Activated CD4-positive, alpha-beta T cell treated with anti-CD3 and anti-CD28 coated beads, Interleukin-2, amount 50 U/mL, for 48 hours (primary cell): ENCODE measurements around the gene NKX2-8.
A peak's percentile ranks its signal among the peaks of the same experiment; 100 is the strongest.

Experiments
- DNase-seq, 2 experiments: peaks; one replicate each; pipeline ENCODE4 v3.0.0-alpha.2; 2020

The NKX2-8 gene

DNA sequence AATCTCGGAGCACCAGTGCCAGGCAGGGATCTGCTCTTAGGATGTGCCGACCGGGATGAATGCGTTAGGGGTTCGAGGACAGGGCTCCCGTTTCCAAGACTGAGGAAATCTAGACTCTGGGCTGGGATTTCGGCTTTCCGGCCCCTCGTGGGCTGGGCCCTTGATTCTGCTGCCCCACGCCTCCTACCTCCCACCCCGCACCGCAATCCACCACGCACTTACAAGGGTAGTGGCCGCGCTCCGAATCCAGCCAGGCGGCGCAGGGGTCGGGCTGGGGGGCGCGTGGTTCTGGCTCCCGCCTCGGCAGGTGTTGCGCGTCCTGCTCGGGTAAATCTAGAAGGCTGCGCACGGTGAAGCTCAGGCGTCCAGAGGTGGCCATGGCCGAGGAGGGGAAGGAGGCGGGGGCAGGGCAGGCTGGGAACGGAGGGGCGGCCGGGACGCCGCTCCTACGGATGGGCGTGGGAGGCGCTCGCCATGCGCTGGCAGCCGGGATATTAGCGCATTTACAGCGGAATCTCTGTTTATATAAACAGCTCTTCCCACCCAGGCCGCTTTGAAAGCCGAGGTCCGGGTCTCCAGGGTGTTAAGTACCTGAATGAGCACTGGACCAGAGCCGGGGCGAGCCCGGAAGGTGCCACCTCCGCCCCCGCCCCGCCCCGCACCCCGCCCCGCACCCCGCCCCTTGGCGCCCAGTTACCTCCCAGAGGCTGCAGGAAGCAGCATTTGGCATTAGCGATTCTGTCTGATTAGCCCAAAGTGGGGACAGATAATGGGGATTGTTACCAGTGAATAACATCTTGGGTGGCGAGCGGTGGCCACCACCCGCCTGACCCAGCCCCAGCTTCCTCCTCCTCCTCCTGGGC lies at the start of gene NKX2-8:
NKX2-8 (minus strand) TSS at position 604 of the 863 bp plus-strand sequence; CDS start at position 379, 225 bp downstream.
- no peak for DNase-seq

DNA sequence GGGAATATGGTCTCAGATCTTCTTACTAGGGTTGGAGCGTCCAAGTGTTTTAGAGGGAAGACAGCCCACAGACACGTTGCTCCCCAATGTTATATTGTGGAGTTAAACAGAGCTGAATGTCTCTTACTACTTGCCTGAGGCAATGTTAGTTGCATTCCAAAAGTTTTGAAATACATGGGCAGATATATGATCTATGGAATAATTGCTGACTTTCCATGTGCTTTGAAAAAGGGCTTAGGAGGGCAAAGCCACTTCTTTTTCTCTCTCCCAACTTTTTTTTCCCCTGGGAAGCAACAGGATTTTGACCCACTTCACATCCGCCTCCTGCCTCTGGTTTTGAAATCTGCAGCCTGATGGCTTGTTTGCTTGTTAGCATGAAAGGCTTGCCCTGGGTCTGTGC lies 45.6 kb upstream of the NKX2-8 start:
- DNase-seq, result no peak

DNA sequence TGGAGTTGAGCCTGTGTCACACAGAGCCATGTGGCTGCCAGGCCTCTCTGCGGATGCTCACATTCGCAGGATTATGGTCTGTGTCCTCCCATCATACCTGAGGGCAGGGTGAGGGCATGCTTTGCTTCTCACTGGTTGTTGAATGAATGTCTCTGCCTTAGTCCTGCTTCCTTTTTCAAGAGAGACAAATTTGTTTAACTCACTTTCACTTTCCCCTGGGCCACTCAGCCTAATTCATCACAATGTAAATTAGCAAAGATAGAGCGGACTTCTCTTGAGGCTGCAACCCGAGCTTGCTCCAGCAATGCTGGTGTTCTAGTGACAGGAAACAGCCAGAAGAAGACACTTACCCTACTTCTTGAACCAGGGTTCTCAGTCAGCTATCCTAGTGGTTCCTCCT lies 43.7 kb upstream of the NKX2-8 start:
- no peak for DNase-seq

DNA sequence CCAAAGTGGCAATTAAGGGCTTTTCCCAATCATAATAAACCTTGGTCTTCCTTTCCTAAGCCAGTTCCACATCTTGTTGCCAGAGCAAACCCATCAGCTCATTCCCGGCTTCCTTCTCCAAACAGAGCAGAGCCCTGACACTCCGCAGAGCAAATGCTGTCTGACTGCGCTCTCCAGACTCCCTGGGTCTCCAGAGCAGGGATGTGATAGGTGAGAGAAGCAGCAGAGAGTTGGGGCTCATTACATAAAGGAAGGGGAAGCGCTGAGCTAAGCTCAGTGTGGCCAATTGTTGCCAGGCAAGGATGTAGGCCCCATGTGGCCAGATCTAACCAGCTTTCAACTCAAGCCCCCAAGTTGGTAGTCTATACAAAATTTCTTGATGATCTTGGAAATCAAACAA lies 43.0 kb upstream of the NKX2-8 start:
- DNase-seq, result no peak

DNA sequence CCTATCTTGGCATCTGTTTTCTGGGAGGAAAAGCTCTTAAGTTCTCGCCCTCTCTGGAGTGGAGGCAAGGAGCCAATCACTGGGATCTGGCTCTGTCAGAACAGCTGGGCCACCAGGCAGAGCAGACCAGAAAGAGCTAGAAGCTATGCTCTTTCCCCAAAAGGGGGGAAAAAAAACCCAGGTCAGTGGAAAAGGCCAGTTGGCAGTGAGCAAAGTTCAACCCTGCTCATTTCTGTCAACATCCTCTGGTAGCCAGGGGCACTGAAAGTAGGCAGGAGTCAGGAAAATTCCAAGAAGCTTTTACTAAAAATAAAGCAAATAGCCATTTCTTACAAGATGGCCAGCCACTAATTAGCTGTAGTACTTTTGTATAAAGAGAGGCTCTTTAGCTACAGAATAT lies 42.6 kb upstream of the NKX2-8 start:
- DNase-seq, result no peak

DNA sequence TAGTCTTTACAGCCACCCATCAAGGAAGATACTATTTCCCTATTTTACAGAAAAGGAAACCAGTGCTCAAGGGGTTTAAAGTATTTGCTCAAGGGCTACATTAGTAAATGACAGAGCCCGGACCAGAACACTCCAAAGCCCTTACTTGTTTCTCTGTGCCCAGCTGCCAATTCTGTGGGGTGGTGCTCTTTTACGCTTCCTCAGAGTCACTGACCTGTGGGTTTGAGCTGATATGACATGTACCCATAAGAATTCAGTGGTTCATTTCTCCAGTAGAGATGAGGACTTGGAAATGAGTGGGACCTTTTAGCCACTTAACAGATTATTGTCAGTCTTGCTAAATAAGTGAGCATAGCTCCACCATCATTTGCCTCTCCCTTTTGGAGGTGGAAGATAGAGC lies 37.4 kb upstream of the NKX2-8 start:
- DNase-seq, result no peak

DNA sequence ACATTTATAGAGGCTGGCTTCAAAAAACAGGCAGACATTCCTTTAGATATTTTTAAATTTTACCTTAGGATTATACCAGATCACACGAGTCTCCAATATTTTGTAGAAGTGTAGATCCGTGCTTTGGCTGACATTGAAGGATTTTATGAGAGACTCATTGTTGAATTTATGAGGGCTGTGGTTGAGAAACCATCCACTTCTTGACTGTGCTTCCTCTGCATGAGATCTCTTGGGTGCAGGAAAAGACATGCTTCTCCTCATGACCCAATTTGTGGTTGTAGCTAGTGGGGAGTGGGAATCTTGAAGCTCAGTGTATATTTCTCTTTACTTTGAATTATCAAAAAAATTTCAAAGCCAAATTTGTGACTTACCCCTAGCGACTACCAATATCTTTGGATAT lies 36.7 kb upstream of the NKX2-8 start:
- no peak for DNase-seq

DNA sequence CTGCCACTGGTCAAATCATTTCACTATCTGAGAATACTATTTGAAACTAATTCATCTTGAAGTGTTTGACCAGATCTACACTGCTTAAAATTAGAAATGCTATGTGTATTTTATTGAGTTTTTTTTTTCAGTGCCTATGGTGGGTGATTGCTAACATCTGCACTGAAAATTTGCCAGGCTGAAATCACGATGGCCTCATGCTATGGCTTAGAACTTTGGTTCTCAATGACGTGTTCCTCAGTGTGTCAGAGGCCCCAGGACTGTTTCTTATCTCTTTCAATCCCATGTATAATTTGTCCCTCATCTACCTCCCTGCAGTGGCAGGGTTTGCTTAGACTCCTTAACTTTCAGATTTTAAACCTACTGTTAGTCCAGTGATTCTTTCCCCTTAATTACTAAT lies 36.2 kb upstream of the NKX2-8 start:
- no peak for DNase-seq

DNA sequence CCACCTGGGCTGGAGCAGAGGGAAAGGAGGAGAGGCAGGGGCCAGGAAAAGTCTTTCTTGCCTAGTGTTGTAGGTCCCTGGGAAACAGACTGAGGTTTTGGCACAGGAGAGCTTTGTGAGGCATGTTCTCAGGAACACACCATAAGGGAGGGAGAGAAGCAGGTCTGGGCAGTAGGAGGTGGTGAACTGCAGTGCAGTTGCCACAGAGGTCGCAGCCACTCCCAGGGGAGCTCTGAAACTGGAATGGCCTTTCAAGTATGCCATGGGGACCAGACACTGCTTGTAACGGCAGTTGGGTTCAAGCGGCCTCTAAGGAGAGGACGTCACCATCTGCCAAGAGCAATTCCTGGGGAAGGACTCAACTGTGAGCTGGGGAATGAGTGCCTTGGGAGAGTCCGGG lies 35.4 kb upstream of the NKX2-8 start:
- no peak for DNase-seq

DNA sequence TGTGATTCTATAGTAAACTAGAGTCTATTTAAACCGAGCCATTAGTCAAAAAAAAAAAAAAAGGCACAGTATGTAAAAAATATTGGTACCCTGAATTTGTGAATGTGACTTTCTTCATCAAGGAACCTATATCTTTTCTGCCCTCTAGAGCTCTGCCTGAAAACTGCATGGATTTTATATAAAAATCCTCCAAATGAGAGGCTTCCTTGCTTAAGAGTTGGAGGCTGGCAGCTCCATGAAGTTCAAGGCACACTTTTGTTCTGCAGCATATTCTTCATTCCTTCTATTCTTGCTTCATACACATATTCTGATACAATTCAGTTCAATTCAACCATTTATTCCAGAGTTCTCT lies 23.1 kb upstream of the NKX2-8 start:
- DNase-seq, result no peak

DNA sequence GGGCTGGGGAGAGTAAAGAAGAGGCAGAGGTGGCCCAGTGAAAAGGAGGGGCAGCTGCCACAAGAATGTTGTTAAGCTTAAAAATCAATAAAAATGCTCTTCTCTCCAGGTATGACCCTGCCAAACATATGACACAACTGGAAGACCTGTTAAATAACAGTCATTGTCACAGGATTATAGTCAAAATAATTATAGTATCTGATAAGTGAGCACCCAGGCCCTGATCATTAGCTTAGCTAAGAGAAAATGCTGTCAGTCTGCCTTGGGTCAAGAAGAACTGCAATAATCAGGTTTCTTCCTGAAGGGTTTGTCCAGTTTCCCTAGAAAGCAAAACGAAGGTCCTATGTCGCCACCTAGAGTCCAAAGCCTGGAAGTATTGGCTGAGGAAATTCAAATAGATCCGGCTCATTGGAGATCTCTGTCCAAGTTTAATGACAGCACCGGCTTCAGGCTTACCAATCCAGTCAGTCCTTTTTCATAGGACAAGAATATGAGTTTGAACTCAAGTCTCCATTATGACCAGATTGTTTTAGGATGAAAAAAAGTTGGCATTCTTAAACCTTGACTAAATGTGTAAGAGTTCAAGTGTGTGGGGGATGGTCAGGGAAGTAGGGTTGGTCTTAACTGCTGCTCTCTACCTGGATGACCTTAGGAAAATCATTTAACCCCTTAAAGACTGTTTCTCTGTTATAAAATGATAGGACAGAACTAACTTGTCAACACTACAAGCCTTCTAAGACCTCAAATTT lies 22.5 kb upstream of the NKX2-8 start:
- DNase-seq, result peak; percentile 25 to 44

DNA sequence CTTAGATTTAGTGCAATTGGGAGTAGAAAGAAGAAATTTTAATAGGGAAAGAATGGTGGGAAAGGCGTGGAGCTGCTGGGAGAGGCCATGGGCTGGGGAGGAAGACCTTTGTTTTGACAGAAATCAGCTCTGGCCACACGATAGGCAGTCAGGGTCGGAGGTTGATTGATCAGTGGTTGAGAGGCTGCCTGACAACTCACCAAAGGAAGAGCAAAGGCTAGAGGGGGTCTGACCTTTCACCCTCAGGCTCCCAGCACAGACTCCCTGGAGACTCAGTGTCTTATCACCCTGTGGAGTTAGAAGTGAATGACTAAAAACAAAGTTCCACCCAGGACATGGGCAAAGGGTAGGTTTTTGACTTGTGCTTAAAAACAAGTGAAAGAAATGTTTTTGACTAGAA lies 18.0 kb upstream of the NKX2-8 start:
- no peak for DNase-seq

DNA sequence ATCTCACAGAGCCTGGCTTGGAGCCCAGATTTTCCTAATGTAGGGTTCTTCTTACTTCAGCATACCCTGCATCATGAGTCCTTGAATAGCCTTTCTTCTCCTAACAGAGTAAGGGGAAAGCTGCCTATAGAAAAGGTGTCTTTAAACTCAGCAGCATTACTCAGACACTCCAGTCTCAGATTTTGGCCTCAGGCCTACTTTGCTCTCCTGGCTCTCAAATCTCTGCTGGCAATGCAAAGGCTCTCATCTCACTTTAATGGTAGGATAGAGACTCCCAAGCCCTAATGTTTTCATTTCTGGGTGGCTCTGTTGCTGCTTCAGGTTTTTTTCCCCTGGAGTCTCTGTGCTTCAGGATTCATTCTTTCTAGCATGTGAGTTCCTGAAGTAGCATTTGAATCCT lies 9.1 kb upstream of the NKX2-8 start:
- no peak for DNase-seq

DNA sequence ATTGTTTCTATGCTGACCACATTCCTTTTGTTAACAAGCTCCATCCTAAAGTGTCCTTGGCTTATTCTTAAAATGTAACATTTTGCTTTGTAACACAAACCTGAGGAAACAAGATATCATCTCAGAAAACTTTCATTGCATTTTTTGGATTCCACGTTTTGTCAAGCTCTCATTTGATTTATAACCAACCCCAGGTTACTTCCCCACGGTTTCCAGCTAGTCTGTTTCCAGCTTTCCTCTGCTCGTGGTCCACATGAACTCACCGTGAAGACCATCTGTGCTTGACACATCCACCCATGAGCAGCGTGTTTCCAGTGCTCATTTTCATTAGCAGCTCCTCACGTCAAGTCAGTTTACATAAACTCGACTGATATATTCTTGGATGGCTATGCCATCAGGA lies 6.4 kb upstream of the NKX2-8 start:
- no peak for DNase-seq

DNA sequence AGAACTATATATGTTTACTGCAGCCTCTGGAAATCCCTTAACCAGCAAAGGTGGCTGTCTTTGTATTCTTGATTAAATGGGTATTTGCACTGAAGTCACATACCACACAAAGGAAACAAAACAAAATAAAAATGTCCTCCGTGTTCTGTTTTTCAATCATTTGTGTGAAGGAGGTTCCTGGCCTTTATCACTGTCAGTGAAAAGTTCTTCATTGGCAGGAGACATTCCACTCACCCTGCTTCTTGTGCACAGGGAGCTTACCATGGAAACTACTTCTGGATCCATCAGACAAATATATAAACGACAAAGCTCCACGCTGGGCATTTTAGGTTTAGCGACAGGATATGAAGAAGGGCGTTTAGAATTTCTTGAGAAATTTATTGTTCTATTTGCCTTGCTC lies 5.7 kb upstream of the NKX2-8 start:
- no peak for DNase-seq

DNA sequence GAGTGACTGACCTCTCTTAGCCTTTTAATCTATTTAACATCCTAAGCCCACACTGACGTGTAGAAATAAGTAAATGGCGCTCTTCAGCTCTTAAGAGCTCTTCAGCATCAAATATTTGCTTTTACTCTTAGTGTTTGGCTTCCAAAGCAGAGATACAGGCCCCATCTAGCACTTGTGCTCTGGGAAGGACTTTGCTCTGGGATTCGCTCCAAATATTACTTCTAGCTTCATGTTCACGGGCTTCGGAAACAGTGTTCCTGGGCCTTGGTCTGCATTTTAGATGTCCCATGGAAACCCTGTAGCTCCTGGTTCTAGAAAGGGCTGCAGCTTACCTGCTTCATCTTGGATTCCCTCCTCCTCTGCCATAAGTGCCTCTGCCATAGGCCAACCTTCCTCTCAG lies 2.7 kb upstream of the NKX2-8 start:
- DNase-seq, result no peak

DNA sequence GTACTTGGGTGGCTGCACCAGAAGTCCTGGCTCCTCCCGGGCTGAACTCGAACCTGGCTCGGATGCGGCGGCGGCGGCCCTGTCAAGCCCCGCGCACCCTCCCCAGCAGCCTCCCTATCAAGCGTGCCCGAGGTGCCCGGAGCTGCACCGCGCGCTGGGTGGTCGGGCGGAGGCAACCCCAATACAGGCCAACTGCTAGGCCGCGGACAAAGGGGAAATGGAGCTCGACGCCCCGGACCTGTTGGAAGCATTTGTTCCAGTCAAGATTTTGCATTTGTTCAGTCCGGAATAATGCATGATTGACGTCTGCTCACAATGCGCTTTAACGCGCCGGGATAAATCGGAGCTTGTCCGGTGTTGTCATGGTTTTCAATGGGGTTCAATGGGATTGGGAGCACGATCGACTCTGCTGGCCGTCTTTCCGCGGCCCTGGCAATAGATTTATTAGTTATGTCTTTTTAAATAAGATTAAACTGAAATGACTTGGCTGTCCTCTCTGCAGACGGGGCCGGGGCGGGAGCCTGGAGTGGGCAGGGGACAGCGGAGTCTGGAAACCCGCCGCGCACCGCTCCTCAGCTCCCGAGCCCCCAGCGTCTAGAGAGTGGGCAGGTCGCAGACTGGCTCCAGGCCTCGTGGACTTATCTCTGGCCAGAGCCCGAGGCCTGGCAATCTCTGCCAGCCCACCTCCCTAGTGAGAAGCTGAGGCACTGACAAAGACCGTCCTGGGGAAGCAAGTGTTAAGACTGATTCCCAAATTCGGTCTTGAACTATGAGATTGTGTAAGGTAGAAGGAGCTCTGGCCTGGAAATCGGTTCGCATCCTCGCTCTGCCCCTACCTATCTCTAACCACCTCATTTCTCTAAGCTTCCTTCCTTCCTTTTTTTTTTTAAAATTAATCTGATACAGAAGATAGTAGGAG lies 1.7 kb upstream of the NKX2-8 start:
- DNase-seq, result peak in 1 of 2 experiments; percentile 4

DNA sequence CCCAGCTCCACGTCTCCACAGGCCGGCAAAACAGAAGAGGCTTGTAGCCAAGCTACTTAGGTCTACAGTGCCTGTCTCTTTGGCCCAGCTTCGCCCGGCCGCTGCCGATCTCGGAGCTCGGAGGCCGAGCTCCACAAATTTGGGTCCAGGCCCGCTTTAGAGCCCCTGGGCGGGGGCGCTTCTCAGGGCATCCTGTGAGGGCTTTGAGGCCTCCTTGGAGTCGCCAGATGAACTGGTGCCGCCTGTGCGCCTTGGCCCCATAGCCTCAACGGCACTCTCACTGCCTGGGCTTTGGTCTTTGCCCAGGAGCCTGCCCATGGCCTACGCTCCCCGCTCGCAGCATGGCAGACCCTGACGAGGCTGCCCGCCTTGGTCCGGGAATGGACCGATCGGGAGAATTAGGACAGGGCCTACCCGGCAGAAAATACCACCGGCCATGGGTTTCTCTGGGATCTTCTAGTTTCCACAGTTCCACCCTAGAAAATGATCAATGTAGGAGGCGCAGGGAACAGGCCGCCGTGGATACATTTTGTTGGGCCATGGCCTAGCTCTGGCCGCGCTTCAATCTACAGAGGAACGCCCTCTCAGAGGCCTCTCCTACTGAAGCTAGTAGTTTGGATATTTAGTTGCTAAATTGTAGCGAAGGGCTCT lies 953 bp upstream of the NKX2-8 start:
- no peak for DNase-seq

DNA sequence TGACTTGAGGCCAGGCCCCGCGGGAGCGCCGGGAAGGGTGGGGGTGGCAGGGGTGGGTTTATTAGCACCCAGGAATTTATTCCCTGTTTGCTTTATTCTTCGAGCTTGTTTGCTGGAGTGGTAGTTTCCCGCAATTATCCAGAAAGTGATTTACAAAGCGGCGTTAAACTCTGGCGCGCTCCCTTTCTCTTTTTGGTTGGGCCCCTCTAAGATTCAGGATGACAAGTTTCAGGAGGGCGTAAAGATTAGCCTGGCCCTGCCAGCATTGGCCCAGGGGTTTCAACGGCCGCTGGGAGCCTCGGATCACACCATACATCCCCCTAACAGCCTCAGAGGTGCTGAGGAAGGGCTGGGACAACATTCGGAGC lies 444 bp upstream of the NKX2-8 start:
- no peak for DNase-seq

DNA sequence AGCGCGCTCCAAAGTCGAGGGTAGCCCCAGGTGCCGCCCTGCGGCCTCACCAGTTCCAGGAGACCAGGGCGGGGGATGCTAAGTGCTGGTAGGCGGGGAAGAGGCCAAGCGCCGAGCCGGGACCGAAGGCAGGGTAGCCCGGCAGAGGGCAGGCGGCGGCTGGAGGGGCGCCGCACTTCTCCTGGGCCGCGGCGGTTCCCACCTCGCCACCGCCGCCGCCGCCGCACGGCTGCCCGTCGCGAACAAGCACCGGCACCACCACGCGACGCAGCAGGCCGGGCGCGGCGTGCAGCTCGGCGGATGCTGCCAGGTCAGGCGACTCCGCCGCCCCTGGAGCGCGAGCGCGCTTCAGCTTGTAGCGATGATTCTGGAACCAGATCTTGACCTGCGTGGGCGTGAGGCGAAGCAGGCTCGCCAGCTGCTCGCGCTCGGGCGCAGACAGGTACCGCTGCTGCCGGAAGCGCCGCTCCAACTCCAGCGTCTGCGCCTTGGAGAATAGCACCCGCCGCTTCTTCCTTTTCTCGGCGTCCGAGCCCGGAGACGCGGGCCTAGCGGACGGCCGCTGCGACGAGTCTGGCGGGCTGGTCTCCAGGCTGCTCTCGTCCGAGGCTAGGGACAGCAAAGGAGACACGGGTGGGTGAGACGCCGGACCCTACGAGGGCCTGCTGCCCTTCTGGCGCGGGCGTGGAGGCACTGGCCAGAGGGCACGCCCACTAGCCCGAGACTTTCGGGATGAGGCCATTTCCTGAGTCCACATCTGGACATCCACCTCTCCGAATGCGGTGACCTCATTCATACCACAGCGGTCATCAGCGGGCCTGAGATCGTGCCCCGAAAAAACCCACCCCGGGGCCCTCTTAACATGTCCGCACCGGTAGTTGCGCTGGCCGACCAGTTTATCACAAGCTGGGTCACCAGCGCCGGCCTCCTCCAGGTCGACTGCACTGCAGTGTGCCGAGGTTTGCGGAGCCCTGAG lies 1.3 kb downstream of the NKX2-8 start:
- DNase-seq, result peak; percentile 24 to 27

DNA sequence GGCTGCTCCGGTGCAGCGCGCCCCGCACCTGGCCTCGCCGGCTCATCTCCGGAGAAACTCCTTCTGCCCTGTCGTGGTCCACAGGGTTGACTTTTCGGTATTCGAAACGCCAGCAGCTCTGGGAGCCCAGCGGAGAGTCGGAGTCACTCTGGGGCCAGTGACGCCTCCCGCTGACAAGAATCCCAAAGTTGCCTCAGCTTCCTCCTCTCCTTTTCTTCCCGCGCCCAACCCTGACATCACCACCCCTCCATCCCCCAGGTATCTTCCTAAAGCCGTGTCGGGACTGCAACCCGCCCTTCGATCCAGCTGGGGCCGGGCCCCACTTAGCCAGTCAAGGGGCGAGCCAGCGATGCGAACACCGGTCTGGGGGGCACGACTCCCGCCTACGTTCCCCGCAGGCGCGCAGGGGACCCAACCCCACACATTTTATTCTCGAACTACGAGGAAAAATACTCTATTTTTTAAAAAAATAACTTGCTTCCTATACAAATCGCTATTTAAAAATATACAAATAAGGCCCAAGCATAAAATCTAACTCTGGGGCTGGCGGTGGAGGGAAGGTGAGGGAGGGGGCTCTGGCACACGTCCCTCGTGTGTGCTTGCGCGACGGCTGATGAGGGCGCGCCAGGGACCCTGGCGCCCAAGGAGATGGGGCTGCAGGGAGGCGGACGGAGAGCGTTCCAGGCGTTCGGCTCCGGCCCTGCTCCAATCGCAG lies 2.1 kb downstream of the NKX2-8 start:
- no peak for DNase-seq
